ENCODE results near the gene CISTR. TPM values are rescaled to one million over a fixed set of nuclear protein-coding genes. Genes with fewer than 3 reads are reported as not detected.

Gene CISTR
- total RNA-seq, 1 donor from 2014 or later = not detected

DNA sequence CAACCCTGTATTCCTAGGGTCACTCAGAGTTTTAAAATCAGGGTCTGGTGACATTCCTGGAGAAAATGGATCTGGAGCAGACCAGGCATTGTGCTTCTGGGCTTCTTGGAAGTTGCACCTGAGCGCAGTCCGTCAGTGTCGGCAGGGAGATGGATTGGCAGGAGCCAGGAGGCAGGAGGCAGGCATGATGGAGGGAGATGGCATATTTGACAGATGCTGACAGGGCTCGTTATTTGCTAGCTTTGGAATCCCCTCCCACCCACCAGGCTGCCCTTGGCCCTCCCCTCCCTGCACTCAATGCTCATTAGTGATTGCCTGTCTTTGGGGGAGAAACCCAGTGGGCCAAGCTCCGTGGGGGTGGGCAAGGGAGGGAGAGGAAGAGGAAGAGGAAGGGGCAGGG is 4.7 kb downstream of the CISTR start:
- Histone ChIP-seq H3K27me3 (ENCODE audit: control insufficient read depth, insufficient read depth, low read length) (peaks cover 48% of the 10 kb centered on the region), H3K36me3 (ENCODE audit: control insufficient read depth, insufficient read depth, low read length) (no peaks in the 10 kb centered on the region), H3K4me3 (ENCODE audit: low read depth, low read length) (no peak overlapping the region)
- FAIRE-seq (no peak), DNase-seq (ENCODE audit: low read depth) (no peak)
- TF ChIP-seq, protein P1, sequence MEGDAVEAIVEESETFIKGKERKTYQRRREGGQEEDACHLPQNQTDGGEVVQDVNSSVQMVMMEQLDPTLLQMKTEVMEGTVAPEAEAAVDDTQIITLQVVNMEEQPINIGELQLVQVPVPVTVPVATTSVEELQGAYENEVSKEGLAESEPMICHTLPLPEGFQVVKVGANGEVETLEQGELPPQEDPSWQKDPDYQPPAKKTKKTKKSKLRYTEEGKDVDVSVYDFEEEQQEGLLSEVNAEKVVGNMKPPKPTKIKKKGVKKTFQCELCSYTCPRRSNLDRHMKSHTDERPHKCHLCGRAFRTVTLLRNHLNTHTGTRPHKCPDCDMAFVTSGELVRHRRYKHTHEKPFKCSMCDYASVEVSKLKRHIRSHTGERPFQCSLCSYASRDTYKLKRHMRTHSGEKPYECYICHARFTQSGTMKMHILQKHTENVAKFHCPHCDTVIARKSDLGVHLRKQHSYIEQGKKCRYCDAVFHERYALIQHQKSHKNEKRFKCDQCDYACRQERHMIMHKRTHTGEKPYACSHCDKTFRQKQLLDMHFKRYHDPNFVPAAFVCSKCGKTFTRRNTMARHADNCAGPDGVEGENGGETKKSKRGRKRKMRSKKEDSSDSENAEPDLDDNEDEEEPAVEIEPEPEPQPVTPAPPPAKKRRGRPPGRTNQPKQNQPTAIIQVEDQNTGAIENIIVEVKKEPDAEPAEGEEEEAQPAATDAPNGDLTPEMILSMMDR (IDR thresholded peaks at IDR 0.05; ENCODE audit: insufficient read depth, low read length, severe bottlenecking) = no peak

DNA sequence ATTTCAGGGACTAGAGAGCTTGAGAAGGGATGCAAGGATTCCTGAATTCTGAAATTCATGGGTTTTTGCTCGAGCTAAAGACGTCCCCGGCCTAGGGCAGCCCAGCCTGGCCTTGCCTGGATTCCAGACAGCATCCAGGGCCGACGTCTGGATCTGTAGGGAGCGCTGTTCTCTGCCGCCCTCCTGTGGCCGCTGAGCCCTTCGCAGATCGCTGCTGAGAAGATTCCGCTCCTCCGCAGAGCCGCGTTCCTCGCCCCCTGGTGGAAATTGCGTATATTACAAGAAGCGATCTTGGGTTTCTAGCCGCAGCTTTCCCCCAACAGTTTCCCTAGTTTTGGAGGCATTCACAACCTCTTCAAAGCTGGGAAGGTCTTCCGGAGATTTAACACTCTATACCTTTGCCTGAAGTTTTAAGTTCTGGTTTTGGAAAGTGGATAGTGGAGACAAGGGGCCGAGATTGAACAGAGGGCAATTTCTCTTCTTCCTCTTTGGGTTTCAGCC is 5.1 kb downstream of the CISTR start:
- FAIRE-seq (peak; percentile 50), DNase-seq (ENCODE audit: low read depth) (peak; percentile 78)
- Histone ChIP-seq H3K36me3 (ENCODE audit: control insufficient read depth, insufficient read depth, low read length) (no peaks in the 10 kb centered on the region), H3K4me3 (ENCODE audit: low read depth, low read length) (no peak overlapping the region), H3K27me3 (ENCODE audit: control insufficient read depth, insufficient read depth, low read length) (peaks cover 43% of the 10 kb centered on the region)
- TF ChIP-seq, protein P1 (IDR thresholded peaks at IDR 0.05; ENCODE audit: insufficient read depth, low read length, severe bottlenecking) = peak; percentile 100

DNA sequence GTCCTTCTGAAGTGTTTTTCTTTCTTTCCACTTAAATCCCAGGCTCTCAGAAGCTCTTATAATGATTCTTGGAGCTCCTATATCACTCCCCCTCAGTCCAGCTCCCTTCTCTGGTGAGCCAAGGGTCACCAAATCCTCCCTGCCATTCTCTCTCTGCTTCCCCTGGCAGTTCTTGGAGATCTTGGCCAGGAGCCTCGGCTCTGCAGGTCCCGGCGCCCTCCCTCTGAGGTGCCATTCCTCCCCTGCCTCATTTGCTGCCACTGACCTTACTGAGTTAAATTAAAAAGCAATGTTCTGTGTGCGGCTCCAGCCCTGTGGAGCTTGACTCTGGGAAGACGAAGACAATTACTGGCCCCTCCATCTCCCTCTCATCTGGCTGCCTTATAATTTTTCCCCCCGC is 7.0 kb downstream of the CISTR start:
- no peaks in the 10 kb centered on the region for H3K36me3 ChIP-seq (ENCODE audit: control insufficient read depth, insufficient read depth, low read length)
- TF ChIP-seq, protein P1 (IDR thresholded peaks at IDR 0.05; ENCODE audit: insufficient read depth, low read length, severe bottlenecking) = no peak
- H3K4me3 ChIP-seq (ENCODE audit: low read depth, low read length) = no peak overlapping the region
- FAIRE-seq = no peak
- no peak for DNase-seq (ENCODE audit: low read depth)
- H3K27me3 ChIP-seq (ENCODE audit: control insufficient read depth, insufficient read depth, low read length) = peaks cover 36% of the 10 kb centered on the region

DNA sequence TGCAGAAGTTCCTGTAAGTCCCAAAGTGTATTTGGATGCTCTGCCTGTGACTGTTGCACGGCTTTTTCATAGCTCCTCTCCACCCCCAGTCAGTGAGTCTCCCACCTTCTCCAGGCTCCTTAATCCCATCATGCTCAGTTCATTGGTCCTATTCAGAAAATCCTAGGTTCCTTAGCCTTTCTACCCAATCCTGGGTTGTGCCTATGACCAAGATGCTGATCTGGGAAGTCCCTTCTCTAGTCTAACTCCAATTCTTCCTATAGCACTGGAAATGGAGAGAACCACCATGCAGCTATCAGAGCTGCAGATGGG is 7.7 kb downstream of the CISTR start:
- TF ChIP-seq, protein P1 (IDR thresholded peaks at IDR 0.05; ENCODE audit: insufficient read depth, low read length, severe bottlenecking) = no peak
- FAIRE-seq (no peak), DNase-seq (ENCODE audit: low read depth) (no peak)
- Histone ChIP-seq H3K4me3 (ENCODE audit: low read depth, low read length) (no peak overlapping the region), H3K36me3 (ENCODE audit: control insufficient read depth, insufficient read depth, low read length) (no peaks in the 10 kb centered on the region), H3K27me3 (ENCODE audit: control insufficient read depth, insufficient read depth, low read length) (peaks cover 40% of the 10 kb centered on the region)

DNA sequence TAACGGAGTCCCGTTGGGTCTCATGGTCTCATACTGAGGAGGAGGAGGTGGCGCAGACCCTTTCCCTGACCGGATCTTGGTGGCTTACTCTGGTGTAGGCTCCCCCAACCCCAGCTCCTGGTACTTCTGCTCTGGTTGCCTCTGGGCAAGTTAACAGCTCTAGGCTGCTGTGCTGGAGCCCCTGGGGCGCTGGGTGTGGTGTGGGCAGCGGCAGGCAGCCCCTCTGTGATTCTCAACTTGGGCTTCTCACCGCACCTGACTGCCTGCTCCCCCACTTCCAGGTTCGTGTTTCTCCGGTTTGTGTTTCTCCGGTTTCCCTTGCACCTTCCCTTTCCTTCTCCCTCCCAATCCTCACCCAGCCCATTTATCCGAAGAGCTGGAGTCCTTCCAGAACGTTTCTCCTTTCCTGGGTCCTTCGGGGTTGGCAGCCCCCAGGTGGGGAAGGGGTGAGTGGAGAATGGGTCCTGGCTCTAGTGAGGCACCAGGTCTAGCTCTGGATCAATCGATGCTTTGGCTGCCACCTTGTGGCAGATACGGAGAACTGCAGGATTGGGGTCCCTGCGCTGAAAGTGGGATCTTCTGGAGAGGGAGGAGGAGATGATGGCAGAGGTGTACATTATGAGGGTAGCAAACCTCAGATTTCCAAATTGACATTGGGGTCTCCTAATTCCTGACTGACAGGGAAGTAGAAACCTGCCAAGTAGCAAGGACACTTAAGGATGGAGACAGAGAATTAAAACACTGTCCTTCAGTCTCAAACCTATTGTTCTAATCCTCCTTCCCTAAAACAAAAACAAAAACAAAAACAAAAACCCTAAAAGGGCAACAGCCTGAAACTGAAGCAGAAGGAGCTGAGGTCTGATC is 8.3 kb downstream of the CISTR start:
- TF ChIP-seq, protein P1 (IDR thresholded peaks at IDR 0.05; ENCODE audit: insufficient read depth, low read length, severe bottlenecking) = peak; percentile 88
- DNase-seq (ENCODE audit: low read depth) (peak; percentile 41), FAIRE-seq (no peak)
- H3K4me3 ChIP-seq (ENCODE audit: low read depth, low read length) = no peak overlapping the region
- peaks cover 40% of the 10 kb centered on the region for H3K27me3 ChIP-seq (ENCODE audit: control insufficient read depth, insufficient read depth, low read length)
- no peaks in the 10 kb centered on the region for H3K36me3 ChIP-seq (ENCODE audit: control insufficient read depth, insufficient read depth, low read length)
